Stimulated activated naive CD8-positive, alpha-beta T cell treated with anti-CD3 and anti-CD28 coated beads, Interleukin-15, Interleukin-2, amounts not matched to agents 100 ng/mL and 50 ng/mL, for 24 hours (primary cell): ENCODE results near the gene MCU.

Source experiments
- H3K27ac Mint-ChIP-seq: one replicate; pipeline ENCODE4 v1.8.0; 2021; ENCODE audit warnings: mild to moderate bottlenecking, mixed read lengths
- H3K27me3 Mint-ChIP-seq: one replicate; pipeline ENCODE4 v1.8.0; 2021; ENCODE audit warnings: mixed read lengths
- H3K36me3 Mint-ChIP-seq: one replicate; pipeline ENCODE4 v1.8.0; 2021; ENCODE audit warnings: low read depth, mixed read lengths
- H3K4me1 Mint-ChIP-seq: one replicate; pipeline ENCODE4 v1.8.0; 2021; ENCODE audit warnings: low read depth, mixed read lengths
- H3K4me3 Mint-ChIP-seq: one replicate; pipeline ENCODE4 v1.8.0; 2021; ENCODE audit warnings: mild to moderate bottlenecking, mixed read lengths
- H3K9me3 Mint-ChIP-seq: one replicate; pipeline ENCODE4 v1.8.0; 2021; ENCODE audit warnings: mixed read lengths

MCU gene

DNA sequence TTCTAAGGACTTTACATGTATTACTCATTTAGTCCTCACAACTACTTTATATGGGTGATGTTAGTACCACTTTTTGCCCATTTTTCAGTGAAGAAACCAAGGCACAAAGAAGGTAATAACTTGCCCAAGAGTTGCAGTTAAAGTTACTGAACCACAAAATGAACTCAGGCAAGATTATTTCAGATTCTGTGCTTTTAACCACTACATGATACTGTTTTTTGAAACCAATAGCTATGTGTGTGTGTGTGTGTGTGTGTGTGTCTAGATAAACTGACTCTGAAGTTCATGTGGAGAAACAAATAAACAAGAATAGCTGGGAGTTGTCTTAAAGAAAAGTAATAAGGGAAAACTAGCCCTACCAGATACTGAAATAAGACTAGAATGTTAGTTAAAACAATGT lies 140.8 kb downstream of the MCU start:
- Mint-ChIP-seq H3K27me3 (no peaks in the 10 kb centered on the region), H3K4me1 (peaks cover 7% of the 10 kb centered on the region), H3K36me3 (no peaks in the 10 kb centered on the region), H3K27ac (no peak overlapping the region), H3K4me3 (no peak overlapping the region), H3K9me3 (no peaks in the 10 kb centered on the region)

DNA sequence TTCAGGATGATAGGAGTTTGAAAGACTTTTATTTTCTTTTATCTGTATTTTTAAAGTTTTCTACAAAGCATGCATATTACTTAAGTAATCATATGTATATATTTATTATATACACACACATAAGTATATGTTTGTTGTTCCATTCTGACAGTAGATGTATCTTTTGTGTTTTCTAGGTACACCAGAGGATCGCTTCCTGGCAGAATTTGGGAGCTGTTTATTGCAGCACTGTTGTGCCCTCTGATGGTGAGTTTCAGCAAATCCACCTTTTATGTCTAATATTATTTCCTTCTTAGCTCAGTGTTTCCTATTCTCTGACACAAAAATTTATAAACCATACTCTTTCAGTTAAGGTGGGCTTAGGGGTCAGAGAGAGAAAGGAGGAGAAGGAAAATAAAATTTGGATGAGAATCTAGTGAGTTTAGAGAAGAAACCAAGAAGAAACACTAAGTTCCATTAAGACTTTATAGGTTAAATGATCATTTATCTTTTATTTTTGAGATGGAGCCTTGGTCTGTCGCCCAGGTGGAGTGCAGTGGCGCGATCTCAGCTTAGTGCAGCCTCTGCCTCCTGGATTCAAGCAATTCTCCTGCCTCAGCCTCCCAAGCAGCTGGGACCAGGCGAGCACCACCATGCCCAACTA lies 142.4 kb downstream of the MCU start:
- Mint-ChIP-seq H3K4me1 (peaks cover 7% of the 10 kb centered on the region), H3K36me3 (peaks cover 2% of the 10 kb centered on the region), H3K27ac (no peak overlapping the region), H3K4me3 (no peak overlapping the region), H3K27me3 (no peaks in the 10 kb centered on the region), H3K9me3 (no peaks in the 10 kb centered on the region)

- H3K27ac Mint-ChIP-seq = no peak overlapping the region
- H3K36me3 Mint-ChIP-seq = peaks cover 3% of the 10 kb centered on the region
- H3K9me3 Mint-ChIP-seq = no peaks in the 10 kb centered on the region
- peaks cover 6% of the 10 kb centered on the region for H3K4me1 Mint-ChIP-seq
- H3K4me3 Mint-ChIP-seq = no peak overlapping the region
- no peaks in the 10 kb centered on the region for H3K27me3 Mint-ChIP-seq
Observed at GRCh38 chr10:72840319-72840718, 148.4 kb downstream of the MCU start.

DNA sequence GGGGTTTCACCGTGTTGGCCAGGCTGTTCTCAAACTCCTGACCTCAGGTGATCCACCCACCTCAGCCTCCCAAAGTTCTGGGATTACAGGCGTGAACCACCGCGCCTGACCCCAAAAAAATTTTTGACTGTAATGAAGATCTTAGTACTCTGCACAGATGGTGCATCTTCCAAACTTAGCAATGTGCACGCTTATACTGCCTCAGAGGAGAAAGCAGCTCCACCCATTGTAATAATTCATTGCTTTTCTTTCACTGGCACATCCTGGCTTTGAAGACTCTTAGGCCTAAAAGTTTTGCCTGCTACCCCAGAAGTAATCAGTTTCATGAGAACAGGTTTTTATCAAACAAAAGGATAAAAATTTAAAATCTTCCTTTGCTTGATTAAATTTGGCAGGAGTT lies 149.5 kb downstream of the MCU start:
- H3K27me3 Mint-ChIP-seq = no peaks in the 10 kb centered on the region
- H3K36me3 Mint-ChIP-seq = peaks cover 3% of the 10 kb centered on the region
- H3K27ac Mint-ChIP-seq = no peak overlapping the region
- no peaks in the 10 kb centered on the region for H3K9me3 Mint-ChIP-seq
- H3K4me3 Mint-ChIP-seq = no peak overlapping the region
- H3K4me1 Mint-ChIP-seq = peaks cover 4% of the 10 kb centered on the region

- Mint-ChIP-seq H3K36me3 (peaks cover 3% of the 10 kb centered on the region), H3K27ac (no peak overlapping the region), H3K27me3 (no peaks in the 10 kb centered on the region), H3K4me1 (peaks cover 4% of the 10 kb centered on the region), H3K4me3 (no peak overlapping the region), H3K9me3 (no peaks in the 10 kb centered on the region)
Observed at GRCh38 chr10:72842164-72842563, 150.2 kb downstream of the MCU start.

- peaks cover 7% of the 10 kb centered on the region for H3K36me3 Mint-ChIP-seq
- no peaks in the 10 kb centered on the region for H3K27me3 Mint-ChIP-seq
- no peaks in the 10 kb centered on the region for H3K4me1 Mint-ChIP-seq
- no peaks in the 10 kb centered on the region for H3K9me3 Mint-ChIP-seq
- no peak overlapping the region for H3K4me3 Mint-ChIP-seq
- H3K27ac Mint-ChIP-seq = no peak overlapping the region
Observed at GRCh38 chr10:72846238-72846637, 154.3 kb downstream of the MCU start.

DNA sequence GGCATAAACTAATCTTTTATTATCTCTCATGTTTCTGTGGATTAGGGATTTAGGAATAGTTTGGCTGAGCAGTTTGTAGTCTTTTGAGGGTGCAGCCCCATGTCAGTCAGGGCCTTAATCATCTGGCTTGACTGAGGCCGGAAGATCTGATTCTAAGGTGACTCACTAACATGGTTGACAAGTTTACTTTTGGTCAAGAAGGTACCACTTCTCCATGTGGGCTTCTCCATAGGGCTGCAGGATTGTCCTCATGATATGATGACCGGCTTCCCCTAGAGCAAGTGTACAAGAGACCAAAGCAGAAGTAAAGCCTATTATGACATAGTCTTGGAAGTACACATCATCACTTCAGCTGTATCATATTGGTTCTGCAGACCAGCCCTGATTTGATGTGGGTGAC lies 155.7 kb downstream of the MCU start:
- peaks cover 7% of the 10 kb centered on the region for H3K36me3 Mint-ChIP-seq
- H3K27me3 Mint-ChIP-seq = no peaks in the 10 kb centered on the region
- no peak overlapping the region for H3K4me3 Mint-ChIP-seq
- no peaks in the 10 kb centered on the region for H3K4me1 Mint-ChIP-seq
- no peaks in the 10 kb centered on the region for H3K9me3 Mint-ChIP-seq
- no peak overlapping the region for H3K27ac Mint-ChIP-seq

- no peaks in the 10 kb centered on the region for H3K27me3 Mint-ChIP-seq
- H3K27ac Mint-ChIP-seq = no peak overlapping the region
- H3K4me1 Mint-ChIP-seq = no peaks in the 10 kb centered on the region
- H3K36me3 Mint-ChIP-seq = peaks cover 7% of the 10 kb centered on the region
- H3K4me3 Mint-ChIP-seq = no peak overlapping the region
- H3K9me3 Mint-ChIP-seq = no peaks in the 10 kb centered on the region
Observed at GRCh38 chr10:72850861-72851260, 158.9 kb downstream of the MCU start.

GRCh38 chr10:72851509-72851908 lies 159.6 kb downstream of the MCU start:
- H3K36me3 Mint-ChIP-seq = peaks cover 7% of the 10 kb centered on the region
- no peak overlapping the region for H3K27ac Mint-ChIP-seq
- no peaks in the 10 kb centered on the region for H3K4me1 Mint-ChIP-seq
- H3K9me3 Mint-ChIP-seq = no peaks in the 10 kb centered on the region
- no peak overlapping the region for H3K4me3 Mint-ChIP-seq
- no peaks in the 10 kb centered on the region for H3K27me3 Mint-ChIP-seq

- no peaks in the 10 kb centered on the region for H3K9me3 Mint-ChIP-seq
- H3K4me3 Mint-ChIP-seq = no peak overlapping the region
- H3K27ac Mint-ChIP-seq = no peak overlapping the region
- no peaks in the 10 kb centered on the region for H3K27me3 Mint-ChIP-seq
- peaks cover 7% of the 10 kb centered on the region for H3K36me3 Mint-ChIP-seq
- H3K4me1 Mint-ChIP-seq = no peaks in the 10 kb centered on the region
Observed at GRCh38 chr10:72852508-72852907, 160.6 kb downstream of the MCU start.

DNA sequence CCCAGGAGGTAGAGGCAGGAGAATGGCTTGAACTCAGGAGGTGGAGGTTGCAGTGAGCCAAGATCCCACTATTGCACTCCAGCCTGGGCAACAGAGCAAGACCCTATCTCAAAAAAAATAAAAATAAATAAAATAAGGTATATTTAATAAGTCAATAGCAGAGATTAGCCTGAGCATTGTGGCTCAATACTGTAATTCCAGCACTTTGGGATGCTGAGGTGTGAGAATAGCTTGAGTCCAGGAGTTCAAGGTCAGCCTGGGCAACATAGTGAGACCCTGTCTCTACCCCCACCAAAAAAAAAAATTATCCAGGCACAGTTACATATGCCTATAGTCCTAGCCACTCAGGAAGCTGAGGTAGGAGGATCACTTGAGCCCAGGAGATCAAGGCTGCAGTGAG lies 163.2 kb downstream of the MCU start:
- H3K4me3 Mint-ChIP-seq = no peak overlapping the region
- no peaks in the 10 kb centered on the region for H3K9me3 Mint-ChIP-seq
- no peaks in the 10 kb centered on the region for H3K4me1 Mint-ChIP-seq
- no peaks in the 10 kb centered on the region for H3K27me3 Mint-ChIP-seq
- H3K36me3 Mint-ChIP-seq = peaks cover 5% of the 10 kb centered on the region
- H3K27ac Mint-ChIP-seq = no peak overlapping the region

GRCh38 chr10:72855790-72856189 lies 163.8 kb downstream of the MCU start:
- Mint-ChIP-seq H3K4me3 (no peak overlapping the region), H3K27ac (no peak overlapping the region), H3K27me3 (no peaks in the 10 kb centered on the region), H3K36me3 (peaks cover 5% of the 10 kb centered on the region), H3K4me1 (no peaks in the 10 kb centered on the region), H3K9me3 (no peaks in the 10 kb centered on the region)

GRCh38 chr10:72858067-72858466 lies 166.1 kb downstream of the MCU start:
- Mint-ChIP-seq H3K27ac (no peak overlapping the region), H3K9me3 (no peaks in the 10 kb centered on the region), H3K36me3 (peaks cover 12% of the 10 kb centered on the region), H3K27me3 (no peaks in the 10 kb centered on the region), H3K4me1 (no peaks in the 10 kb centered on the region), H3K4me3 (no peak overlapping the region)

DNA sequence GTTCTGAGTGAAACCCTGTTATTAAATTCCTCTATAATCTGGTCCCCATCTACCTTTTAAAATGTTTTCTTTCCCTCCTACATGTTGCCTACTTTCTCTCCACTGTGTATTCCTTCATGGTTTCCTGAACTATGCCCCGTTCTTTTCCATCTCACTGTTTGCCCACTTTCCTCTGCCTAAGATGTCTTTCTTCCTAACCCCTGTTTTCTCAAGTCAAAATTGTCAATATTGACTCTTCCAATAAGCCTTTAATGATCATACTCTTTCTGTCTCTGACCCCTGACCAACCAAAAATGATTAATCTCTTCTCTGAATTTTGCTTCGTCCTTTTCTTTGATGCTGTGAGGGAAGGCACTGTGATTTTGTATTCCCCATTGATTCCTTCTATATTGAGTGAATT lies 171.0 kb downstream of the MCU start:
- H3K4me1 Mint-ChIP-seq = no peaks in the 10 kb centered on the region
- no peak overlapping the region for H3K4me3 Mint-ChIP-seq
- peaks cover 14% of the 10 kb centered on the region for H3K36me3 Mint-ChIP-seq
- H3K9me3 Mint-ChIP-seq = no peaks in the 10 kb centered on the region
- no peak overlapping the region for H3K27ac Mint-ChIP-seq
- no peaks in the 10 kb centered on the region for H3K27me3 Mint-ChIP-seq

DNA sequence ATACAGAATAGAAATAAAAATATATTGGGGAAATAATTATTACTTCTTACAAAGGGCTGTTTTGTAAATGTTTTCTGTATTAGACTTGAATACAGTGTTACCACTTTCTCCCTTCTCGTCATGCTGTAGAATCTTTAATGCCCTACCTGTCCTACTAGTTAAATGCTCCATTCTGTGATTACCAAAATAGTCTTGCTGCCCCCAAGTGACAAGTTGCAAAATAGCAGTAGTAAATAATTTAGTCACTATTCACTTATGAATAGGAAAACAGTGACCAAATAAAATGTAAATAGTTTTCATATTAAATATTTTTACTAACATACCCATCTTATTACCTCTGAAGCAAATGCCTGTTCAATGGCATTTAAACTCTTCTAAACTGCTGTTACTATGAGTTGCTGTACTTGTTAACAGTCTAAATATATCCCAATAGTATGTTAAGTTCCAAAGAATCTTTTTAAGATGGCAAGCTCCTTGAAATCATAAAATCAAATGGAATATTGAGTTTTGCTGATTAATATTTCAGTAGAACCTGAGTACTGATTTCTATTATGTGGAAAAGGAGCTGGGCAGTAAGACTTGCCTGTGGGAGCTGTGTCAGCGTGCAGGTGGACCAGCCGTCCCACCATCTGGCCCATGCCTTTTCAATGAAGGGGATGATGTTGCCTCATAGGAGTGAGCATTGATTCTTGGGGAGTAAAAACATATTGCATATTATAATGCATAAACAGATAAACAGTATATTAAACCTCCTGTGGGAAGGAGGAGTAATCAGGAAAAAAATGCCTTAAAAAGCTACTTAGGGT lies 183.5 kb downstream of the MCU start:
- H3K27me3 Mint-ChIP-seq = no peaks in the 10 kb centered on the region
- H3K9me3 Mint-ChIP-seq = peaks cover 3% of the 10 kb centered on the region
- H3K36me3 Mint-ChIP-seq = peaks cover 32% of the 10 kb centered on the region
- H3K4me3 Mint-ChIP-seq = no peak overlapping the region
- no peak overlapping the region for H3K27ac Mint-ChIP-seq
- H3K4me1 Mint-ChIP-seq = no peaks in the 10 kb centered on the region

GRCh38 chr10:72879245-72879644 lies 187.3 kb downstream of the MCU start:
- no peaks in the 10 kb centered on the region for H3K27me3 Mint-ChIP-seq
- H3K4me1 Mint-ChIP-seq = peaks cover 7% of the 10 kb centered on the region
- H3K9me3 Mint-ChIP-seq = peaks cover 7% of the 10 kb centered on the region
- H3K36me3 Mint-ChIP-seq = peaks cover 34% of the 10 kb centered on the region
- H3K27ac Mint-ChIP-seq = no peak overlapping the region
- H3K4me3 Mint-ChIP-seq = no peak overlapping the region
